Spleen (tissue), 11 donors: ENCODE results near the gene LYZL1. TPM values are rescaled to one million over a fixed set of nuclear protein-coding genes. Genes with fewer than 3 reads are reported as not detected.

Source experiments
- DNase-seq: peaks from one replicate; pipeline ENCODE4 v3.0.0-alpha.2; 2020
- H3K27ac ChIP-seq, 8 donors: fragments of 200-600 bp; sonication (generic) in 7 of 8; 1 replicate in 4 of 8; 2 replicates in 4 of 8; pipeline versions ENCODE4 v1.5.0 to v1.8.0; 2016 to 2021; ENCODE audit warnings: inconsistent platforms in 4 of 8, mild to moderate bottlenecking in 4 of 8, moderate library complexity in 1 of 8
- H3K27me3 ChIP-seq, 7 donors: fragments of 200-600 bp; sonication (generic) in 6 of 7; replicated peaks in 1 of 7; 1 replicate in 4 of 7; 2 replicates in 3 of 7; pipeline versions ENCODE4 v1.5.0 to v1.8.0; 2016 to 2021; ENCODE audit warnings: inconsistent platforms in 3 of 7, mild to moderate bottlenecking in 1 of 7
- H3K36me3 ChIP-seq, 6 donors: fragments of 200-600 bp; sonication (generic) in 5 of 6; 1 replicate in 4 of 6; 2 replicates in 2 of 6; pipeline versions ENCODE4 v1.5.0 to v1.8.0; 2016 to 2021; ENCODE audit warnings: inconsistent platforms in 2 of 6
- H3K4me1 ChIP-seq, 6 donors: fragments of 200-600 bp; sonication (generic) in 5 of 6; 1 replicate in 3 of 6; 2 replicates in 3 of 6; pipeline versions ENCODE4 v1.5.0 to v1.8.0; 2016 to 2021; ENCODE audit warnings: inconsistent platforms in 3 of 6
- H3K4me3 ChIP-seq, 8 donors: fragments of 200-600 bp; sonication (generic) in 7 of 8; 1 replicate in 4 of 8; 2 replicates in 4 of 8; pipeline versions ENCODE4 v1.5.0 to v1.8.0; 2016 to 2021; ENCODE audit warnings: inconsistent platforms in 4 of 8, mild to moderate bottlenecking in 4 of 8, moderate library complexity in 2 of 8
- H3K9me3 ChIP-seq, 8 donors: fragments of 200-600 bp; sonication (generic) in 7 of 8; 1 replicate in 4 of 8; 2 replicates in 4 of 8; pipeline versions ENCODE4 v1.5.0 to v1.8.0; 2016 to 2021; ENCODE audit warnings: inconsistent platforms in 4 of 8
- POLR2A ChIP-seq, 3 donors: fragments of 450-650 bp; IDR thresholded peaks; one replicate each; pipeline ENCODE4 v1.5.1; 2017; ENCODE audit warnings: antibody characterized with exemption in 3 of 3, mild to moderate bottlenecking in 1 of 3
- POLR2AphosphoS5 ChIP-seq, 3 donors: sonication (generic); formaldehyde crosslinking; IDR thresholded peaks; one replicate each; pipeline ENCODE4 v1.5.1; 2017; ENCODE audit warnings: antibody characterized with exemption in 3 of 3
- WGBS, 5 donors: extraction: QIAGEN DNeasy Blood & Tissue Kit in 3 of 5; methylation state at CpG; one replicate each; pipeline versions ENCODE4 v1.1.5 to v1.1.7; 2013 to 2018; 5-methylcytosine and 5-hydroxymethylcytosine counted together
- intact Hi-C: fragments of 100-400 bp; cut with DNase I; formaldehyde crosslinking; loops from one replicate; pipeline ENCODE4 v1.15.0; 2023; ENCODE audit warnings: low total_unique reads
- polyA plus RNA-seq, 3 donors: library from polyadenylated mRNA; stranded (reverse); fragments of 200-250 nt; gene quantifications; one replicate each; pipeline ENCODE4 v1.2.1, GENCODE V29; 2013
- total RNA-seq, 7 donors: library from RNA; depleted of rRNA in 3 of 7; stranded (reverse); fragments of >200 nt in 3 of 7; fragmentation: NEBNext Ultra II Directional in 4 of 7; extraction: Animal tissue kit (Norgen Biotek cat#: 25700) in 4 of 7; gene quantifications; one replicate each; pipeline versions ENCODE4 v1.1.0 to v1.2.1, GENCODE V29; 2016 to 2021
- TF ChIP-seq, protein P1 (sequence below), 11 experiments: fragments of 200-600 bp in 7 of 11; fragments of 450-650 bp in 4 of 11; sonication (generic) in 4 of 11; IDR thresholded peaks in 8 of 11; conservative IDR thresholded peaks in 3 of 11; 1 replicate in 7 of 11; 2 replicates in 4 of 11; pipeline versions ENCODE4 v1.4.0 to v1.8.0; 2016 to 2021; ENCODE audit warnings: antibody characterized with exemption in 11 of 11, inconsistent platforms in 4 of 11, mild to moderate bottlenecking in 1 of 11
- donor health status: healthy with polysubstance abuse.
- donor health status: DM: no; HTN: no; CAD: no; lungs with moderate emphysema.
- donor health status: DM: no; HTN: no; CAD: no.
- donor health status: Bipolar disorder and iron deficiency.
- donor health status: healthy.
- donor health status: DM: no; HTN: no; CAD: no.
- donor health status: DM: yes; HTN: yes; CAD: no.

Gene LYZL1
- total and polyA plus RNA-seq, 10 donors, result not detected

GRCh38 chr10:29327746-29328102 lies 38.9 kb downstream of the LYZL1 start:
- Histone ChIP-seq H3K4me1 (peaks cover 0 to 9% (median 0%) of the 10 kb centered on the region in 6 donors), H3K27ac (no peak overlapping the region), H3K9me3 (no peaks in the 10 kb centered on the region), H3K36me3 (no peaks in the 10 kb centered on the region), H3K27me3 (peaks cover 0 to 10% (median 0%) of the 10 kb centered on the region in 7 donors), H3K4me3 (no peak overlapping the region)
- no peak for DNase-seq
- 92 to 95% (median 93%) methylated on average over 6 of the region's 6 CpGs for WGBS, 5 donors
- intact Hi-C loops, result no loop called here
- TF ChIP-seq, protein P1, sequence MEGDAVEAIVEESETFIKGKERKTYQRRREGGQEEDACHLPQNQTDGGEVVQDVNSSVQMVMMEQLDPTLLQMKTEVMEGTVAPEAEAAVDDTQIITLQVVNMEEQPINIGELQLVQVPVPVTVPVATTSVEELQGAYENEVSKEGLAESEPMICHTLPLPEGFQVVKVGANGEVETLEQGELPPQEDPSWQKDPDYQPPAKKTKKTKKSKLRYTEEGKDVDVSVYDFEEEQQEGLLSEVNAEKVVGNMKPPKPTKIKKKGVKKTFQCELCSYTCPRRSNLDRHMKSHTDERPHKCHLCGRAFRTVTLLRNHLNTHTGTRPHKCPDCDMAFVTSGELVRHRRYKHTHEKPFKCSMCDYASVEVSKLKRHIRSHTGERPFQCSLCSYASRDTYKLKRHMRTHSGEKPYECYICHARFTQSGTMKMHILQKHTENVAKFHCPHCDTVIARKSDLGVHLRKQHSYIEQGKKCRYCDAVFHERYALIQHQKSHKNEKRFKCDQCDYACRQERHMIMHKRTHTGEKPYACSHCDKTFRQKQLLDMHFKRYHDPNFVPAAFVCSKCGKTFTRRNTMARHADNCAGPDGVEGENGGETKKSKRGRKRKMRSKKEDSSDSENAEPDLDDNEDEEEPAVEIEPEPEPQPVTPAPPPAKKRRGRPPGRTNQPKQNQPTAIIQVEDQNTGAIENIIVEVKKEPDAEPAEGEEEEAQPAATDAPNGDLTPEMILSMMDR (IDR thresholded peaks at IDR 0.05 in 8 of 11, conservative IDR thresholded peaks at IDR 0.05 in 3 of 11), result no peak
- no peak for TF ChIP-seq POLR2AphosphoS5 (IDR thresholded peaks at IDR 0.05)
- TF ChIP-seq POLR2A (IDR thresholded peaks at IDR 0.05), result no peak

DNA sequence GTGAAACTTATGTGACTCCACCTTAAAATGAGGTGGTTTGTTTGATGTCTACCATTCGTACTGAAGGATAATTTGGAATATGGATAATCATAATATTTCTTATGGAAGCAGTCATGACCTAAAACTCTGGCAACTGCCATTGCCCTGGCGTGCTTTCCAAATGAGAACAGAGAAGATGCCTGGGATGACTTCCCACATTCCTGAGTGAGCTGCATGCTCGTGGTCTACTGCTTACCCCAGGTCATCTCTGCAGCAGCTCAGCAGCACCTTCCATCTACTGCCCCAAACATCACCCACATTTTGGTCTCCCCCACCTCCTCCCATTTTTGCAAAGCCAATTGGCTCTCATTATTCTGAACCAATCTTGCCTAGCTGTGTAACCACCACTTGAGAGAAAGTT lies 40.1 kb downstream of the LYZL1 start:
- H3K9me3 ChIP-seq, result no peaks in the 10 kb centered on the region
- no peak overlapping the region for H3K27ac ChIP-seq
- 56 to 77% (median 72%) methylated on average over 3 of the region's 3 CpGs for WGBS, 5 donors
- H3K4me1 ChIP-seq, result no peaks in the 10 kb centered on the region
- no peak for TF ChIP-seq POLR2A (IDR thresholded peaks at IDR 0.05)
- TF ChIP-seq, protein P1 (IDR thresholded peaks at IDR 0.05 in 8 of 11, conservative IDR thresholded peaks at IDR 0.05 in 3 of 11), result no peak
- TF ChIP-seq POLR2AphosphoS5 (IDR thresholded peaks at IDR 0.05), result no peak
- intact Hi-C loops, result no loop called here
- no peaks in the 10 kb centered on the region for H3K36me3 ChIP-seq
- H3K4me3 ChIP-seq, result no peak overlapping the region
- no peak for DNase-seq
- peaks cover 0 to 6% (median 0%) of the 10 kb centered on the region in 7 donors for H3K27me3 ChIP-seq

GRCh38 chr10:29329420-29329819 lies 40.5 kb downstream of the LYZL1 start:
- WGBS, 5 donors, result 62 to 80% (median 71%) methylated on average over 5 of the region's 5 CpGs
- DNase-seq, result no peak
- intact Hi-C loops, result no loop called here

GRCh38 chr10:29332061-29332760 lies 43.3 kb downstream of the LYZL1 start:
- Histone ChIP-seq H3K9me3 (peaks cover 0 to 5% (median 0%) of the 10 kb centered on the region in 8 donors), H3K27ac (no peak overlapping the region), H3K36me3 (no peaks in the 10 kb centered on the region), H3K4me3 (no peak overlapping the region), H3K4me1 (no peaks in the 10 kb centered on the region), H3K27me3 (peaks cover 0 to 11% (median 0%) of the 10 kb centered on the region in 7 donors)
- no peak for DNase-seq
- intact Hi-C loops, result no loop called here
- 86 to 97% (median 89%) methylated on average over 4 of the region's 4 CpGs for WGBS, 5 donors
- TF ChIP-seq POLR2AphosphoS5 (IDR thresholded peaks at IDR 0.05), result no peak
- TF ChIP-seq POLR2A (IDR thresholded peaks at IDR 0.05), result no peak
- TF ChIP-seq, protein P1 (IDR thresholded peaks at IDR 0.05 in 8 of 11, conservative IDR thresholded peaks at IDR 0.05 in 3 of 11), result no peak

More at GRCh38 chr10:29329420-29329819, 40.5 kb downstream of the LYZL1 start:
- Histone ChIP-seq H3K36me3 (no peaks in the 10 kb centered on the region), H3K27me3 (peaks cover 0 to 6% (median 0%) of the 10 kb centered on the region in 7 donors), H3K4me1 (no peaks in the 10 kb centered on the region), H3K9me3 (no peaks in the 10 kb centered on the region), H3K27ac (no peak overlapping the region), H3K4me3 (no peak overlapping the region)
- TF ChIP-seq, protein P1 (IDR thresholded peaks at IDR 0.05 in 8 of 11, conservative IDR thresholded peaks at IDR 0.05 in 3 of 11), result no peak
- TF ChIP-seq POLR2AphosphoS5 (IDR thresholded peaks at IDR 0.05) (no peak), POLR2A (IDR thresholded peaks at IDR 0.05) (no peak)
